SU-DHL-6 (cell line): ENCODE data around the gene ACOT12.

Experiments
- H2AFZ ChIP-seq: fragments of 200-600 bp; sonication (generic); 2 replicates; pipeline ENCODE4 v1.6.1; 2014; ENCODE audit warnings: low read depth, mild to moderate bottlenecking, moderate library complexity, mixed read lengths, antibody characterized with exemption, low read length; ENCODE audit not compliant: severe bottlenecking
- H3F3A ChIP-seq: fragments of 200-600 bp; shearing (Covaris generic); 2 replicates; pipeline ENCODE4 v1.6.0; 2016; ENCODE audit warnings: antibody characterized with exemption, mild to moderate bottlenecking; ENCODE audit not compliant: insufficient read depth
- H3K27ac ChIP-seq: fragments of 200-600 bp; sonication (generic); 2 replicates; pipeline ENCODE4 v1.5.1; 2016; ENCODE audit warnings: low read depth, mild to moderate bottlenecking, low read length, moderate library complexity, mixed read lengths
- H3K27me3 ChIP-seq: fragments of 200-600 bp; sonication (generic), shearing (Covaris generic); 2 replicates; pipeline ENCODE4 v1.6.0; 2014; ENCODE audit warnings: mild to moderate bottlenecking, low read length
- H3K36me3 ChIP-seq: fragments of 200-600 bp; sonication (generic); 2 replicates; pipeline ENCODE4 v1.6.1; 2014; ENCODE audit warnings: mild to moderate bottlenecking, low read length, mixed read lengths
- H3K4me2 ChIP-seq: fragments of 300-600, 200-600 bp; shearing (Covaris generic), sonication (generic); 2 replicates; pipeline ENCODE4 v1.6.0; 2014; ENCODE audit warnings: low read length, low read depth, mild to moderate bottlenecking; ENCODE audit not compliant: poor library complexity, severe bottlenecking
- H3K4me3 ChIP-seq: fragments of 200-600 bp; sonication (generic); 2 replicates; pipeline ENCODE4 v1.5.1; 2014; ENCODE audit warnings: antibody characterized with exemption, low read length, mild to moderate bottlenecking, mixed read lengths; ENCODE audit not compliant: insufficient read depth, poor library complexity, severe bottlenecking
- H3K79me2 ChIP-seq: fragments of 200-600 bp; sonication (generic); 2 replicates; pipeline ENCODE4 v1.6.1; 2014; ENCODE audit warnings: mild to moderate bottlenecking, low read length, moderate library complexity; ENCODE audit not compliant: insufficient read depth
- H3K9ac ChIP-seq: fragments of 200-600 bp; sonication (generic); 2 replicates; pipeline ENCODE4 v1.7.0; 2014; ENCODE audit warnings: mild to moderate bottlenecking, low read length
- H3K9me2 ChIP-seq: fragments of 200-600 bp; sonication (generic); replicated peaks from 2 replicates; pipeline ENCODE4 v1.6.1; 2014; ENCODE audit warnings: low read length; ENCODE audit not compliant: insufficient read depth
- H3K9me3 ChIP-seq: fragments of 200-600 bp; sonication (generic); 2 replicates; pipeline ENCODE4 v1.6.1; 2014; ENCODE audit warnings: low read length, mixed read lengths; ENCODE audit not compliant: insufficient read depth
- H4K20me1 ChIP-seq: fragments of 200-600 bp; sonication (generic); 2 replicates; pipeline ENCODE4 v1.6.1; 2014; ENCODE audit warnings: low read depth, mild to moderate bottlenecking, antibody characterized with exemption, low read length, moderate library complexity, mixed read lengths
- CTCF ChIP-seq: fragments of 200-600 bp; sonication (generic); IDR thresholded peaks from one replicate; pipeline ENCODE4 v1.5.1; 2017; ENCODE audit warnings: antibody characterized with exemption, mild to moderate bottlenecking, low read length, moderate library complexity; ENCODE audit not compliant: insufficient read depth, poor library complexity, severe bottlenecking
- EZH2phosphoT487 ChIP-seq: fragments of 200-600 bp; sonication (generic), shearing (Covaris generic); conservative IDR thresholded peaks from 2 replicates; pipeline ENCODE4 v1.6.1; 2018; ENCODE audit warnings: mild to moderate bottlenecking, antibody characterized with exemption, low read length, moderate library complexity, mixed read lengths

The ACOT12 gene

GRCh38 chr5:81393783-81394718, at the start of gene ACOT12:
Gene ACOT12 (minus strand): TSS chr5:81394134. CDS start chr5:81394114, 20 bp downstream.
- no peaks in the 10 kb centered on the region for H3F3A ChIP-seq
- H3K4me3 ChIP-seq, result no peak within 1 kb of the TSS
- H3K9ac ChIP-seq, result no peak within 1 kb of the TSS
- H3K27me3 ChIP-seq, result no peaks in the 10 kb centered on the region
- TF ChIP-seq CTCF (no peak), EZH2phosphoT487 (no peak)
- no peak within 1 kb of the TSS for H3K4me2 ChIP-seq
- no peaks in the 10 kb centered on the region for H3K9me2 ChIP-seq
- no peak within 1 kb of the TSS for H3K27ac ChIP-seq
- H2AFZ ChIP-seq, result no peak within 1 kb of the TSS
- no peaks in the 10 kb centered on the region for H4K20me1 ChIP-seq
- H3K9me3 ChIP-seq, result no peaks in the 10 kb centered on the region
- no peaks in the 10 kb centered on the region for H3K79me2 ChIP-seq
- H3K36me3 ChIP-seq, result no peaks in the 10 kb centered on the region

GRCh38 chr5:81435023-81435422, 41.1 kb upstream of the ACOT12 start:
- no peaks in the 10 kb centered on the region for H3K27me3 ChIP-seq
- H3K4me3 ChIP-seq, result no peak overlapping the region
- no peak overlapping the region for H3K27ac ChIP-seq
- H4K20me1 ChIP-seq, result no peaks in the 10 kb centered on the region
- no peak overlapping the region for H3K4me2 ChIP-seq
- no peak overlapping the region for H3K9ac ChIP-seq
- no peaks in the 10 kb centered on the region for H3K9me3 ChIP-seq
- no peak overlapping the region for H2AFZ ChIP-seq
- no peaks in the 10 kb centered on the region for H3K9me2 ChIP-seq
- H3K36me3 ChIP-seq, result peaks cover 3% of the 10 kb centered on the region; the same call in 1 of the 2 replicates
- no peak for TF ChIP-seq CTCF
- no peak for TF ChIP-seq EZH2phosphoT487
- no peaks in the 10 kb centered on the region for H3K79me2 ChIP-seq
- H3F3A ChIP-seq, result peaks cover 13% of the 10 kb centered on the region; the same call in 1 of the 2 replicates

- TF ChIP-seq EZH2phosphoT487 (no peak), CTCF (no peak)
- Histone ChIP-seq H3K4me2 (no peak overlapping the region), H2AFZ (no peak overlapping the region), H3K36me3 (no peaks in the 10 kb centered on the region), H3K79me2 (no peaks in the 10 kb centered on the region), H4K20me1 (no peaks in the 10 kb centered on the region), H3F3A (peaks cover 15% of the 10 kb centered on the region; the same call in 1 of the 2 replicates), H3K9me3 (no peaks in the 10 kb centered on the region), H3K4me3 (no peak overlapping the region), H3K27me3 (no peaks in the 10 kb centered on the region), H3K27ac (no peak overlapping the region), H3K9me2 (no peaks in the 10 kb centered on the region), H3K9ac (no peak overlapping the region)
Observed at GRCh38 chr5:81429985-81430384, 36.1 kb upstream of the ACOT12 start.
